ENCODE data around the gene DUSP22.

DUSP22 gene

DNA sequence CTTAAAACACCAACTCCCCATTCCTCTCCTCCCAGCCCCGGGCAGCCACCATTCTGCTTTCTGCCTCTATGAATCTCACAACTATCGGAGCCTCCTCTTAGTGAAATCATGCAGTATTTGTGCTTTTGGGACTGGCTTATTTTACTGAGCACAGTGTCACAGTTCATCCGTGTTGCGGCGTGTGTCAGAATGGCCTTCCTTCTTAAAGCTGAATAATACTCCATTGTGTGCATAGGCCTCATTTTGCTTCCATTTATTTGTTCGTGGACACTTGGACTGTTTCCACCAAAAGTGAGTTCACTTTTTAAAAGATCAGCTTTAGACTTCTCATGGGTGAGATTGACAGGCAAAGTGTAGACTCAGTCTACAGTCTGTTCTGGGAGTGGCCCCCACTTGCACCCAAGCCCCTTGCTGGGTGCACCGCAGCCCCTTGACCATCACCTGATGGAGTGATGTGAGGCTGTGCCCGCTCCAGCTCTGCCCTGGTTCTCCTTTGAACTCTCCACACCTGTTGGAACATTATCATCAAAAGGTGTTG, 12.6 kb downstream of the DUSP22 start:
- no peak for DNase-seq (ENCODE audit: insufficient read length, low spot score)
- no peak for FAIRE-seq
- TF ChIP-seq POLR2A (IDR thresholded peaks at IDR 0.05; ENCODE audit: low read depth, low read length), result no peak

DNA sequence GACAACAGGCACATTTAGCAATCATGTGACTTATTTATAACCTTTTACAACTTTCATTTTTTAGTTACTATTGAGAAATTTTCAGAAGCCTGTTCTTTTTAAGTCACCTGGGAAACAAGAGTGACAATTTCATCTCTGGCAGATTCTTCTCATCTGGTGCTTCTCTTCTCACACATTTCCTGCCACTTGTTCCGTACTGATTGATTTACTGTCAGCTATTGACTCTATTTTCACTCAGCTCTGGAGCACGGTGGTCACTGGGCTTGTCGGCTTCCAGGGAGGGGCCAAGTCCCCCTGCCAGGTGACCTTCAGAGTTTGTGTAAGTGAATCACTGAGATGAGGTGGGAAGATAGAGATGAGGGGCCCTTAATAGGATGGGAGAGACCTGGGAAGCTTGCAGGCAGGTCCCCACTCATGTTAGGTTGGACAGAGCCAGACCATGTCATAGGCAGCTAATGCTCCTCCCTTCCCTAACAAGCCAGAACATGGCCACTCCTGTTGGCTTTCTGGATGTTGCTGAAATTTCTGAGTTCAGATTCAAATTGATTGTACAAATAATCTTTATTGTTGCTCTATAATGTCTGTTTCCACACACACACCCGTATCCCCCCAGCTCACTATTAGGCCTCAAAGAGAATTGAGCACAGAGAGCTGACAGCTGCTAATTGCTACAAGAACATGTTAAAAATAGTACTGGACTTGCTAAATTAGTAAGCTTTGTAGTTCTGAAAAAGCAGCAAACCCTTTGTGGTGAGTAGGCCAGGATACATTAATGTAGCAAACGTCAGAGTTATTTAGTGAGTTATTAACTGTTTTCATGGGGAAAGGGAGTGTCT, 13.3 kb downstream of the DUSP22 start:
- no peak for FAIRE-seq
- TF ChIP-seq POLR2A (IDR thresholded peaks at IDR 0.05; ENCODE audit: low read depth, low read length), result no peak
- DNase-seq (ENCODE audit: insufficient read length, low spot score), result no peak

DNA sequence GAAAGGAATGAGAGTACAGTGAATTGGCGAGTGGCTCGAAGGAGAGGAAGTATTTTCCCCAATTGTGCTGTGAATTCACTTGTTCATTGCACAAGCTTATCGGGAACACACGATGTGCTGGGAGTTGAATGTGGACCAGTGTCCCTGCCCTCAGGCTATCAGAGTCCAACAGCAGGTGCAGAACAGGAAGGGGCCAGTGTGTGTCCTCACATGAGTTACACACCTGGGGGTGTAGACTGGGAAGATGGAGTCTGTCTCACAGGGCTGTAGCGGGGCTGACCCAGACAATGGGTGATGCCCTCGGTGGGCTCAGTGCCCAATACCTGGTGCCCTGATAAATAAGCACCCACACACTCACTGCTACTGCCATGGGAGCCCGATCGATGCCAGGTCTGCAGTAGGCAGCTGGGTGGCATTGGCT, 14.4 kb downstream of the DUSP22 start:
- FAIRE-seq, result no peak
- no peak for TF ChIP-seq POLR2A (IDR thresholded peaks at IDR 0.05; ENCODE audit: low read depth, low read length)
- no peak for DNase-seq (ENCODE audit: insufficient read length, low spot score)

DNA sequence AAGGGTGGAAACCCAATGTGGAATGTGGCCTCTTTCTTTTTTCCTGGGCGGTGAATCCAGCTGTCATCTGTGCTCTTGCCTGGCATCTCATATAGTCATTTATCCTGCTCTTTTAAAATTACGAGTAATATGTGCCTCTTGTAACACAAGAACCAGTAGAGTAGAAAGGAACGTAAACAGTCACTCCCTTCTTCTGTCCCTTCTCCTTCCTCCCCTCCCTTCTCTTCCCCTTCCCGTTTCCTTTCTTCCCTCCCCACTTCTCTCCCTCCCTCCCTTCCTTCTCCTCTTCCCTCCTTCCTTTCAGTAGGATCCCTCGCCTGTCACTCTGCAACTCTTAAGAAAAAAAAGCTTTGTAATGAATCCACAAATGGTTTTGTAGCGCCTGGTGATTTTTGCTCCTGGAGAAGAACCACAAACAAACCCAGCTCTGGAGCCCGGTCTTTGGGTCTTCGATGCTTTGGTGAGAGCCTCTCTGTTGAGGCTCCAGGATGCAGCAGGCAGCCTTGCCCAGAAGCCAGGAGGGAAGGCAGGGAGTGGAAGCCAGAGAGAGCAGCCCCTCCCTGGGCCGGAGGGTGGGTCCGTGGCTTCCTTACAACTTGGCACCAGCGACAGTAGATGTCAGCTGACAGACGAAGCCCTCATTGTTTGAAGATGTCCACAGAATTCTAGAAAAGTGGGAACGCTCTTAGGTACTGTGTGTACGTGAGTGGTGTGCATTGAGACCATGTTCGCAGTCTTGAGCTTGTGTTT, 15.0 kb downstream of the DUSP22 start:
- TF ChIP-seq POLR2A (IDR thresholded peaks at IDR 0.05; ENCODE audit: low read depth, low read length), result no peak
- DNase-seq (ENCODE audit: insufficient read length, low spot score), result no peak
- FAIRE-seq, result no peak

DNA sequence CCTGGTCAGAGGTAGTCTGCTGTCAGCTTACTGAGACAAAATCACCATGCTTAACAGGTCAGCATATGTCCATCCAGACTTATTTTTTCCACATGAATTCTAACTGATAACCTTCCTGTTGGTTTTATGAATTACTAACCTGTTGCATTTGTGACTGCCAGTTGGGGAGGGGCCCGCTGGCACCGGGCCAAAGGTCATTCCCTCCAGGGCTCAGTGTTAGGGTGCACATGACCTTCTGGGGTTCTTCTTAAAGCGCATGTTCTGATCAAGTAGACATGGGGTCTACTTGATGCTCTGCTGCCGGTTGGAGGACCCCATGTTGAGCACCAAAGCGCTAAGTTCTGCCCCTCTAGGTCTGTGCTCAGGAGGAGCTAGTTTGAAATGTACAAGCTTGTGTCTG, 15.6 kb downstream of the DUSP22 start:
- no peak for DNase-seq (ENCODE audit: insufficient read length, low spot score)
- TF ChIP-seq POLR2A (IDR thresholded peaks at IDR 0.05; ENCODE audit: low read depth, low read length), result no peak
- FAIRE-seq, result no peak

DNA sequence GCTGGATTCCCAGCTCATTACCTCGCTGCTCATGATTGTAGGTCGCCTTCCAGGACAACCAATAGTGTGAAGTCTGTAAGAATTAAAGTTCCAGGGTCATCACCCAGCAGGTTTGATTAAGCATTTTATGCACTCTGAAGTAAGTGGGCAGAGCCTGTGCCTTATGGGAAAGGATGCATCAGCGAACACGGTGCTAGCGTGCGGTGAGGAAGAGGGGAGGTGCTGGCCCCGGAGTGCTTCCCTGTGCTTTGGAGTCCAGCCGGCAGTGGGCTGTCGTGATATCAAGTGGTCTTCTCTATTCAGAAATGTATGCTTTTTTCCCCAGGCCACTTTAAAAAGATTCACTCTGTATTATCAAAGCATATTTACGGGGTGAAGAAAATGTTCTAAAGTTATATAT, 16.0 kb downstream of the DUSP22 start:
- FAIRE-seq (no peak), DNase-seq (ENCODE audit: insufficient read length, low spot score) (no peak)
- TF ChIP-seq POLR2A (IDR thresholded peaks at IDR 0.05; ENCODE audit: low read depth, low read length), result no peak

DNA sequence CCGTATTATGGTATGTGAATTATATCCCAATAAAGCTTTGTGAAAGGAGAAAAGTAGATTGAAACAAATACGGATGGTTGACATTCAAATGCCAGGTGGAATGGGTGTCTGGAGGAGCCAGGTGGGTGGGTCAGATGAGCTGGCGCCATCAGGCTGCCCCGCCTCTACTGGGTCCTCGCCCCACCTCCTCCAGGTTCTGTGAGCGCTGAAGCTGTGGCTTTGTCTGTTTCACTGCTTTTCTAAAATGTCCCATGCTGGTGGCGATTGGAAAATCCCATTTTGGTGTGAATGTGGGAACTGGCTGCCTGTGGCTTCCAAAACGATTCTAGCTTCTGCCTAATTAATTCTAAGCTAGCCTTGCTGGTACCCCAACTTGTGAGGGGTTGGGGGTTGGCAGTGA, 16.5 kb downstream of the DUSP22 start:
- no peak for TF ChIP-seq POLR2A (IDR thresholded peaks at IDR 0.05; ENCODE audit: low read depth, low read length)
- DNase-seq (ENCODE audit: insufficient read length, low spot score) (no peak), FAIRE-seq (no peak)

DNA sequence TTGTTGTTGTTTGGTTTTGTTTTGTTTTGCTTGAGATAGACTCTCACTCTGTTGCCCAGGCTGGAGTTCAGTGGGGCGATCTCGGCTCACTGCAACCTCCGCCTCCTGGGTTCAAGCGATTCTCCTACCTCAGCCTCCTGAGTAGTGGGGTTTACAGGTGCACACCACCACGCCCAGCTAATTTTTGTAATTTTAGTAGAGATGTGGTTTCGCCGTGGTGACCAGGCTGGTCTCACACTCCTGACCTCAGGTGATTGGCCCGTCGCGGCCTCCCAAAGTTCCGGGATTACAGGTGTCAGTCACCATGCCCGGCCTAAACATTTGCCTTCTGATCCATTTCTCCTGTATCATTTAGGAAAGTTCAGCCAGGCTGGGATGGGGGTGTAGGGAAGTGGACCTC, 17.7 kb downstream of the DUSP22 start:
- FAIRE-seq, result no peak
- TF ChIP-seq POLR2A (IDR thresholded peaks at IDR 0.05; ENCODE audit: low read depth, low read length), result no peak

DNA sequence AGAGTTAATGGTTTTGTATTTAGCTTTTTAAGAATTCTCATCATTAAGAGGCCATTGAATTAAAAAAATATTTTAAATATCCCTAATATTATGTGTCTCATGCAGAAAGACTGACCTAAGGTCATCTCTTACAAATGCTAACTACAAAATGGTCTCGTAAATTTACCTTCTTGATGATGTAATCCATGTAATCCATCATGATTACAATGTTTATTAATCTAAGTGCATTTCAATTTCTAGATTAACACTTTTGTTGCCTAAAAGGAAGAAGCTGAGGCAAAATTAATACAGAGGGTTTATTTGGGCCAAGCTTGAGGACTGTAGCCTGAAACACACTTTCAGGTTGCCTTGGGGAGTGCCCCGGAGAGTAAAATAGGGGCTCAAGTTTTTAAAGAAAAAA, 18.4 kb downstream of the DUSP22 start:
- FAIRE-seq, result no peak
- no peak for TF ChIP-seq POLR2A (IDR thresholded peaks at IDR 0.05; ENCODE audit: low read depth, low read length)

More for the DNA sequence above, 17.7 kb downstream of the DUSP22 start:
- DNase-seq (ENCODE audit: insufficient read length, low spot score), result no peak

DNA sequence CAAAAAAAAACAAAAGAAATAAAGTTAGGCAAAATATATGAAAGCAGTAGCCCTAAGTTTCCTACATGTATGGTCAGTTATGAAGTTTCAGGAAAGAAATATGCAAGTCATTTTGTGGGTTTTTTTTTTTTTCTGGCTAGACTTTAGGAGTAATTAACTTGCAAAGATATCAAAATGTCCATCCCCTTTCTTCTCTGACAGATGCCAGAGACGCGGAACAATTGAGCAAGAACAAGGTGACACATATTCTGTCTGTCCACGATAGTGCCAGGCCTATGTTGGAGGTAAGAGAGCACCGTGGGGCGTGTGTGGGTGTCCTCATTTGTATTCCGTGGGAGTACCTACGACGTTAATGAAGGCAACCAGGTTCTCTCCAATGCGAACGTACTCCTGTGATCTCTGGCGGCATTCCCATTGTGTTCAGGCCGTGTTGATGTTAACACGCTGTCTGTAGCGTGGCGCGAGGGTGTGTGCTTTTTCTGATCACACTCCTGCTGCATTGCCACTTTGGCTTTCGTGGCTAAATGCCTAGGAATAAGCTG, 19.5 kb downstream of the DUSP22 start:
- TF ChIP-seq POLR2A (IDR thresholded peaks at IDR 0.05; ENCODE audit: low read depth, low read length), result no peak
- FAIRE-seq, result no peak
- no peak for DNase-seq (ENCODE audit: insufficient read length, low spot score)

More for the DNA sequence above, 18.4 kb downstream of the DUSP22 start:
- no peak for DNase-seq (ENCODE audit: insufficient read length, low spot score)

DNA sequence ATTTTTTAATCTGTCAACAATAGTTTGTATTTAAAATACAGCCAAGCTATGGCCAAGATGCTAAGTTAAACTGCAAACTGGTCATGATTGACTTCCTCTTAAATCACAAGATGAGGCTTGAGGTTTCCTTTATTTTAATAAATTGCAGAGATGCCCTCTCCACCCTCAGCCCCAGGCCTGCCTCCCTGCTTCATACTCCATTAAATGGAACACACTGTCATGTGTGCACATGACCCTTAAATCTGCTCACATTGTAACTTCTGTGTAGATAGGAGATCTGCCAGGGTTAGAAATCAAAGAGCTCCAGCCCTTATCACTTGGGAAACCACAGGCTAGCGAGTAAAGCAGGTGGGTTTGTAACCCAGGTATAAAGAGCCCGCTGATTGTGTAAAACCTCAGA, 20.8 kb downstream of the DUSP22 start:
- no peak for FAIRE-seq
- TF ChIP-seq POLR2A (IDR thresholded peaks at IDR 0.05; ENCODE audit: low read depth, low read length), result no peak
- DNase-seq (ENCODE audit: insufficient read length, low spot score), result no peak

DNA sequence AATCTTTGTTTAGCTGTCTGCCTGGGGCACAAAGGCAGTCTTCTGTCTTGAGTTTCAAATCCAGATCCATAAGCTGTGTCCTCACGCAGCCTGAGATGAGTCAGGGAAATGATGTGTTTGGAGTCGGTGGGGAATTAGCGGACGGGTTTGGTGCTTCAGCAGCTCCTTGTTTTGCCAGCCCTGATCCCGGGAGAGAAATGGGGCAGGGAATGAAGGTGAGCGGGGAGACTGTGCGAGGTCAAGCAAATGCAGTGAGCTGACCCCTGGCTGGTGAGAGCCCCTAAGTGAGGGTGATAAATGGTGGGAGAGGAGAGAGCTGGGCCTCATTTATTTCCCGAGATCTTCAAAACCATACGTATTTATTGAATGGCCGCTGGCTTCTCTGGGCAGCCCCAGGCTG, 21.6 kb downstream of the DUSP22 start:
- FAIRE-seq (no peak), DNase-seq (ENCODE audit: insufficient read length, low spot score) (no peak)
- TF ChIP-seq POLR2A (IDR thresholded peaks at IDR 0.05; ENCODE audit: low read depth, low read length), result no peak

DNA sequence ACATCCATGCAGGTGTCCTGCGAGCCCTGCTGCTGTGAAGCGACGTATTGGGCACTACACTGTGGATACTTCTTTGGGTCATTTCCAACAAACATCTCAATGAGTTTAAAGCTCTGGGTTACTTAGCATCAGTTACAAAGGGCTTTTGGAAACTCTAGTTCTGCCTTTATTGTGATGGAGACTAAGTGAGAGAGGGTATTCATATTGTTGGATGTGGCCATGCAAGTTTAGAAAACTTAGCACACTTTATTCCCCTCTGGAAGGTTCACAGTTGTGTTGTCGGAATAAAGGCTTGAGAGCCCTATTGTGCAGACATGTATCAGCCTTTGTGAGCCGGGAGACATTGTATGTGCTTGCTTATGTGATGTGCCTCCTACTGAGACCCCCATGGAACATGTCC, 22.1 kb downstream of the DUSP22 start:
- DNase-seq (ENCODE audit: insufficient read length, low spot score), result no peak
- TF ChIP-seq POLR2A (IDR thresholded peaks at IDR 0.05; ENCODE audit: low read depth, low read length), result no peak
- no peak for FAIRE-seq

DNA sequence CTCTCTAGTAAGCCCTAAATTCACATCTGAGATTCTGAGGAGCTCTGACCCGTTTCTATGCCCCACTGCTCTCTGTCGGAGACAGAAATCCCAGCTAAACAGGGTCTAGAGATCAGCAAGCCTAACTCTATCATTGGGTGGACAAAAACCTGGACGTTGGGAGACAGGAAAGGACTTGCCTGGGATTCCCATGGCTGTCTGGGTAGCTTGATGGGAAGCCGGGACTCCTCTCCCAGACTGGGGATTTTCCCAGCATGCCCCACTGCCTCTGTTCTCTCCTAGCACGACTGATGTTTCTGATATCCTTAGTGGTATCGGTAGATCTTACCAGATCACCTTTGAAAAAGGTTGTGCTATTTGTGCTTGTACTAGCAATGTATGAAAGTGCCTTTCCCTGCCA, 22.9 kb downstream of the DUSP22 start:
- DNase-seq (ENCODE audit: insufficient read length, low spot score) (no peak), FAIRE-seq (no peak)
- no peak for TF ChIP-seq POLR2A (IDR thresholded peaks at IDR 0.05; ENCODE audit: low read depth, low read length)

Measured in H54 (cell line).